Activated naive CD4-positive, alpha-beta T cell (primary cell): Measurements from ENCODE around the gene PIEZO2.
"Not testable (repeated sequence)": the region's sequence is repeated elsewhere in the genome, so short reads cannot be mapped to it uniquely, and the experiment has no call there.

Experiments used
- DNase-seq, 4 experiments: peaks; one replicate each; lab custom pipeline; 2025; lab: John Stamatoyannopoulos, UW

PIEZO2 gene

DNA sequence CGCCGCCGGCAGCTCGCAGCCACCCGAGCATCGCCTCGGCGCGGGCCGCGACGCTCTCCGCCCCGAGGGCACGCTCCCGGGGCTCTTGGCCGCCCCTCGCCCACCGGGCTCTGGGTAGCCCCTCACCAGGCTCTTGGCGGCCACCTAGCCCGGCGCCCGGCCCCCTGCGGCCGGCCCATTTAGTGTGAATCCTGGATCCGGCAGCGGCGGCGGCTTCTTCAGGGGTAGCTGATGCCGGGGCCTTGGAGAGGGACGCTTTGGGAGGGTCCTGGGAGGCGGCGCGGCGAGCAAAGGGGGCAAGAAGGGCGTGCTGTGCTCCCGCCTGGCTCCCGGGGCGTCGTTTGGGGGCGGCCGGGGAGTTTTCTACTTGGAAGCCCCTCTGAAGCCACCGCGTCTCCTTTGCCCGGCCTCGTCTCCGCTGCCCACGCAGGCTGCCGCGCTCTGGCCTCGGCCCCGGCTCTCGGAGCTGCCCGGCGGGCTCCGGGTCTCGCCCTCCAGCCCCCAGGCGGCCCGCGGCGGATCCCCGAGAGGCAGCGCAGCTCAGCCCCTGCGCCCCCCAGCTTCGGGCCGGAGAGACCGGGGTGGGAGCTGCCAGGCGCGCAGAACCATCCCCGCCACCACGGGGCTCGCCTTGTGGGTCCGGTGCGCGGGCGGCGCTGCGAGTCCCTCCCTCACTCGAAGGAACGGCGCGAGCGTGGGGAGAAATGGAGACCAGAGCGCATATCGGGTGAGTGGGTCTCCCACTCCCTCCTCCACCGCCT lies 509 bp downstream of the PIEZO2 start:
- DNase-seq = no peak

DNA sequence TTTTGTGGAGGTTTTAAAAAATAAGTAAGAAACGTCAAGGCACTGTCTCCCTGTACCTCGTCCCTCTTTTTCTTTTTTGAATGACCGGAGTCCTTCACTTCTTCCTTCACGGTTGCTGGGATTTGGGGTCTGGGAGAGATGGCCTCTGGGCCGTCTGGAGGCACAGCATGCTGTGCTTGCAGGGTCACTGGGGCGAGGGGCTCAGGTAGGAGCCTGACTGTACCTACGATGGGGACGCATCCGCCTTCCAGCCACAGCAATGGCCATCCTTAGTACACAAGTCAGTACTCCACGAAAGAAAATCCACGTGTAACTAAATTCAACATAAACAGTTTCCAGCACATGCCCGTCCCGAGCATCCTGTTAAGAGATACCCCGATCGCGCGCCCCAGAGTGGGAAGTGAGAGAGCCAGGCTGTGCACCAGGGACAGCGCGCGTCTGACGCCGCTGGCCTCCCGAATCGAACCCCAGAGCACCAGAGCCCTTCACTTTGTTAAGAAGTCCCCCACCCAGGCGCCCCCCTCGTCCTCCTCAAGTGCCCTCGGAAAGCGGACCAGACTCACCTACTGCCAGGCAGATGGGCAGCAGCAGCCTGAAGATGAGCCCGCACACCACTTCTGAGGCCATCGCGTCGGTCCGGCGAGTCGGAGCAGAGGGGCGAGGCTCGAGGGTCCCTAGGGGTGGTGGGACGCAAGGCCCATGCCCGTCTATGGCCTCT lies 1.2 kb downstream of the PIEZO2 start:
- DNase-seq = no peak

DNA sequence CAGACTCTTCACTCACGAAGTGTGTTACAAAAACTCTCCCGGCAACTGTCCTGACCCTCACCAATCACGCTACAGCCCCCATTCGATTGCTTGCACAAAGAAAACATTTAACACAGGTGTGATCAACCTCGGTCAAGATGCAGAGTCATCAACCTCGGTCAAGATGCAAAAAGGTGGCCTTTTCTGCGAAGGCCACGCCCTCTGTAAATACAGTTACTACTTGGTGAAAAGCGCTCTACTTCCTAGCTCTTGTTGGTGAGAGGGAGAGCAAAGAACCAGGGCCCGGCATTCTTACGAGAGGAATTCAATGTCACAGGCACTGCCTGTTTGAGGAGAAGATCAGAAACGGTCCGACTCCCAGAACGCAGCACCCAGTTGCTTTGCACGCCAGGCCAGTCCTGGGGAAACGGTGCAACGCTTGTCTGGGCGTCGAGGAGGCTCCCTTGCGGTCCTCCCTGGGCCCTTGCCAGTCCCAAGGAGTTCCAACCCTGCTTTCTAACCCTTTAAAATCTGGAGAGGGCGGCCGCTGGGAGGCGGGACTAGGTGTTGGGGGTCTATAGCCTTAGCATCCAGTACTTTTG lies 1.9 kb downstream of the PIEZO2 start:
- DNase-seq = no peak

DNA sequence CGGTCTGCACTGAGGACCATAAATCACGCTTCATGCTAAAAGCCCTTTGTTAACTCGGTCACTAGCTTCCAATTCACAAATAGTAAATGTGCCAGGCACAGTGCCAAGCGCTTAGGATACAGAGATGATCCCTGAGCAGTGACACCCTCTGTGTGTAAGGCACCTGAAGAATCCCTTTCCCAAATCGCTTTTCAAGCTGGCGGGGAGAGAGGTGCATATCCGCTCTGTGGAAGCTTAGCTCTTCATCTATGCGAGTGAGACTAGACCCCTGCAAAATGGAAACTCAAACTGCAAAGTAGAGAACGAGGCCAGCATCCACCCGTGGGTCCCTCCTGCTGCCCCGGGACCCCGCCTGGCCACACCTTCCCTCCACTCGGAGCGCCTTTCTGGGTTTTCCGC lies 2.4 kb downstream of the PIEZO2 start:
- DNase-seq = no peak

DNA sequence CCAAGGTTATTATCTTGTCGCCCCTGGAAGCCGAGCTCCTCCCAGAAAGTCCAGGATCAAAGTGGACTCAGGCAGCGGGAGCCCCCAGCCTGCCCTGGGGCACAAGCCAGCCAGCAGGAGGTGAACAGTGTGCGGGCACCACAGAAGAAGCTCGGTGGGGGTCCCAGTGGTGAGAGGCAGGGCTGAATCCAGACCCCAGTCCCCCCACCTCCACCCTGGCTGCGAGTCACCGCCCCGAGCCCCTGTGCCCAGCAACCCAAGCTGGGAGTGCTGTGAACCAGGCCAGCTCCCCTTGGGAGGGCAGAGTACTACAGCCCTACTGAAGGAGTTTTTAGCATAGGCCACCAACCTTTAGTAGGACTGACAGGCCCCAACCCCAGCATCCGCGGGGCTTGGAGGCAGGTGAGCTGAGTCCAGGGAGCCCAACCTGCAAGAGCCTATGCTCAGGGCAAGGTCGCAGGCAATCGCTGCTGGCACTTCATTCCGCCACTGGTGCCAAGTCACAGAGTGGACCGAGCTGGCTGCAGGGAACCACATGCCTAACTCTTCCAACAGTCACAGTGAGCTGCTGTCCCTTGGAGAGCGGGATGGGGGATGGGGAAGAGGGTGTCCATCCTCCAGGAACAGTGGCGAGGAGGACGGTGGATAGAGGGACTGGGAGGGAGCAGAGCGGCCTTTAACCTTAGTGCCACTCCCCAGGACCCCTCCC lies 3.0 kb downstream of the PIEZO2 start:
- DNase-seq = no peak

DNA sequence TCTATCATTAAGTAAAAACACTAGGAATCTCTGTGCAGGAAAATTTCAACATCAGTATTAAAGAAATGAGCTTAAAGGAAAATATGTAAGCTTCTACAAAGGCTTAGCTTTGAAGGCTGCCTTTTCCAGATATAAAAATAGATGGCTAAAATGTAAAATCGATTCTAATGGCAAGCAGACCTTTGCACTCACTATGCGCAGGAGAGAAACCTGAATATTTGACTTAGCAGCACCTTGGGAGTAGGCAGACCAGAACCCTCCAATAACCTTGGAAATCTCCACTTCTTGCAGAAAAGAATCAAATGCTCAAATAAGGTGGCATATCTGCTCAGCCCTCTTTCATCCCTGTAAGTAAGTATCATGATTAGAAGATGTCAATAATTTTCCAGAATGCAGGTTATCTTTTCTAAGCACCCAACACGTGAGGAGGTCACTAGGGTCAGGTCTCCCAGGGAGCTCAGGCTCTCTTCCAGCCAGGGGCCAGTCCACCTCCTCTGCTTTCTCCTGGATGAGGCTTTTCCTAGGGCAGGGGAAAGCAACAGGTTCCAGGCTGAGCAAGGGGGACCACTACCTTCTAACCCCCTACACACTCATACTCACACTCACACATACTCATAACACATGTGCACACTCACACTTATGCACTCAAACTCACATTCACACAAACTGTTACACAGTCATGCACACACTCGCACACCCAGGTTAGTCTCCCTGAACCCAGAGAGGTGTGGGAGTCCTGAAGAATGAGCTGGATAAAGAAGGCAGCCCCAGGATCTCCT lies 3.8 kb downstream of the PIEZO2 start:
- DNase-seq = no peak

DNA sequence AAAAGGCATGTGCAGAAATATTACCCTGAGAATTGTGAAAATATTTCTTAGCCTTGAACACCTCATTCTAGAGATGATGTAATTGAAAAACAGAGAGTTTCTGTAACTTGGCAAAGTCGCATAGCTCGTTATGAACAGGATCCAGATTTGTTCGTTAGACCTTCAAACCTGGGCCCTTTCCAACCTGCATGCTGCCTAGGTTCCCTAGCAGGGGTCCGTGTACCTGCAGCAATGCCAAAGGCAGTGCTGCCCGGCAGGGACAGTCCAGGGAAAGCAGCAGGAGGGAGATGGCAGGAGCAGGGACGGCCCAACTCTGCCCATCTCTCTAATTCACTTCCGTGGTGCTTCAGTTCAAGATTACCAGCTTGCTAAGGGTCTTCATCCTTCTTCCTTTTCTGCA lies 12.0 kb downstream of the PIEZO2 start:
- DNase-seq = no peak

DNA sequence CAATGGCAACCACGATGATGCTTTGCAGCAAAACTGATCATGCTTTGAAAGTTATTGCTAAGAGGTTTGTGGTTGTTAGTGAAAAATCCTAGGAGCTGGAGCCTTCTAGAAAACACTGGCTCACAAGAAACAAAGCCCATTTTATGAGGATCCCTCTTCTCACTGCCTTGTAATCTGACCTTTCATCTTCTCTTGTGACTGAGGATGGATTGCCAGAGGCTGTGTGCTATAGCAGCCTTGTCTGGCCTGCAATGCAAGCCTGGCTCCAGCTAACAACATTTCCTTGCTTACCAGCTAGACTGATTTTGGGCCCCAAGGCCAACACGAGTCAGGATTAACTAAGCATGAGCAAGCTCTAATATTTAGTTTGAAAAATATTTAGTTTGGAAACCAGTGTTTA lies 13.1 kb downstream of the PIEZO2 start:
- DNase-seq = no peak

DNA sequence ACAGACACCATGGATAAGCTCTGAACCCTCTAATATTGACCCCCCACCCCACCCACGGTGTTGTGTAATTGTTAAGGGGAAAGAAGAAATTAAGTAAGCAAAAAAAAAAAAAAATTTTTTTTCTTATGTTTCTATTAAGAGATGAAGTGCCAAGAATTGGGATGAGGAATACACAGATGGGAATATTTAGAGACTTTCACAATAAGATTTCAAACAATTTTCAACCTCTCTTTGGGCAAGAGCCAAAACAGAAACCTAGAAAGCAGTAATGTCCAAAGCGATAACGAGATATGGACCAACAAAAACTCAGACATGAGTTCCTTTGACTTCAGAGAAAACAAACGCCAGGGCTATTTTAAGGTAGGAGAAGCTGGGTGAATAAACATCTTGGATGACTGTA lies 14.4 kb downstream of the PIEZO2 start:
- DNase-seq = no peak

DNA sequence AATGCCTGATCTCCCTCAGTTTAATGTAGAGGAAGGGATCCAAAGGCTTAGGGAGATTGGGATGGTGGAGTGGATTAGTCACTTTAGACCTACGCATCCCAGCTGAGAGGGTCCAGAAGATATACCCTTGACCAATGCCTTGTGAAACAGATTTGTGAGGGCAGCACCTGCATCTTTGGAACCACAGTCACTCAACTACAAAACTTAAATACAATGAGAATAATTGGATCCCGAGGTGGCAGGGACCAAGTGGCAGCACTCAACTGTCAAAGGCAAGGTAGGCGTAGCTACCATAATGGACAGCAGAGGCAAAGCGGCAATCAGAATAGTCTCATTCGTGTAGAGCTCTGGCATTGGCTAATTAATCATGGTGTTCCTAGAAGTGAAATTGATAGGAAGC lies 20.3 kb downstream of the PIEZO2 start:
- DNase-seq = not testable (repeated sequence)

DNA sequence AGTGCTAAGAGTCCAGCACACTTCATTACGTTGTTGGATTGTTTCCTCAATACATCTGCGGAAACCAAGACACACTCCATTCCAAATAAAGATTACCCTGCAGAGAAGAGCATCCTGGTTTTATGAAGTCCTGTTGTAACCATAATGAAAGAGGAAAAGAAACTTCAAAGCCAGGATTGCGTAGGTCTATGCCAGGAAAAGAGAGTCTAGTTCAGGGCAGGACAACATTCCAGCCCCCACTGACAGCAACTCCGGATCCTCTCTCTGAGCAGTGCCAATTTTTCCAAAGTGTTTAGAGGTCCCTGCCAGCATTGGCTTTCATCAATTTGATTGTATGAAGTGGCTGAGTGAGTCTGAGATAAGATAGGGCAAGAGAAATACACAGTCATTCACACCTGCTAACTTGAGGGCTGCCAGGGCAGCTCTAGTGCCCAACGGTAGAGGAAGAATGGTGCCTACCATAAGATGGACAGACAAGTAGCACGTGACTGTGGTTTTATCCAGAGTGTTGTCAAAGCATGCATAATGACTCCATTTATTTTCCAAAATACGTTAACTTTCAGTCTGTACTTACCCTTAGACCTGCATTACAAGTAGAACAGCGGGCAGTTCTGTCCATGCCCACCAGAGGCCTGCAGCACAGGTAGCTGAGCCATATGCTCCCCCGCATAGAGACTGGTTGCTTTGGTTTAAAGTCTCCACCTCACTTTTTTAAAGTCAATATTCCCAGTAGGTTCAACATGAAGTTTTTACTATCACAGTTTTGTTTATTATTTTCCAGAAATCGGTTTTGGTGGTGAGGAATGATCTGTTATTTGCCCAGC lies 23.7 kb downstream of the PIEZO2 start:
- no peak for DNase-seq

DNA sequence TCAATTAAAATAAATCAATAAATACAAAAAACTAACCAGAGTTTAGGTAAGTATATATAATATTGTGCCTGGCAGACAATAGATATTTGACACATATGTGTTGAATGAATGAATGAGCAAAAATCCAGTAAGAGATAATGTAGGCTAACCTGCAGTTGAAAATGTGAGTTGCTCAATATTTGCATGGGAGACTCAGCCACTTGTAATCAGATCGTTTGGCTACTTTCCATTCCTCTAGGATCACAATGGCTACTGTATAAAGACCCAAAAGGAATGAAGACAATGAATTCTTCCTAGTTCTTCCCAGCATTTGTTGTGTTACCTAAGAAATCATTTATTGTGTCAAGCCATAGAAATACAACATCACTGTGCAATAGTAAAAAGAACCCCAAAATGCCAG lies 25.3 kb downstream of the PIEZO2 start:
- DNase-seq = no peak

DNA sequence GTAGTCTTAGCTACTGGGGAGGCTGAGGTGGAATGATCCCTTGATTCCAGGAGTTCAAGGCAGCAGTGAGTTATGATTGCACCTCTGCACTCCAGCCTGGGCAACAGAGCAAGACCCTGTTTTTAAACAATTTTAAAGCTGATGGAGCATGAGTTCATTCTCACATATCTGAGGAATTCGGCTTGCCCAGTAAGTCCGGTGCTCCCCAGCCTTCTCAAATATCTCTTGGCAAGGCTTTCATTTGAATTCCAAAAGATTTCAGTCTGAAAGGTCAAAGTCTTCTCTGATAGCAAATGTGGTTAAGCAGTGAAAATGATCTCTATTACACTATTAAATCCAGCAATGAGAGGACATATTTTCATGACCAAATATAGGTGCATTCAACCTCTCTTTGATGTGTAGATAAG lies 27.9 kb downstream of the PIEZO2 start:
- DNase-seq = no peak

DNA sequence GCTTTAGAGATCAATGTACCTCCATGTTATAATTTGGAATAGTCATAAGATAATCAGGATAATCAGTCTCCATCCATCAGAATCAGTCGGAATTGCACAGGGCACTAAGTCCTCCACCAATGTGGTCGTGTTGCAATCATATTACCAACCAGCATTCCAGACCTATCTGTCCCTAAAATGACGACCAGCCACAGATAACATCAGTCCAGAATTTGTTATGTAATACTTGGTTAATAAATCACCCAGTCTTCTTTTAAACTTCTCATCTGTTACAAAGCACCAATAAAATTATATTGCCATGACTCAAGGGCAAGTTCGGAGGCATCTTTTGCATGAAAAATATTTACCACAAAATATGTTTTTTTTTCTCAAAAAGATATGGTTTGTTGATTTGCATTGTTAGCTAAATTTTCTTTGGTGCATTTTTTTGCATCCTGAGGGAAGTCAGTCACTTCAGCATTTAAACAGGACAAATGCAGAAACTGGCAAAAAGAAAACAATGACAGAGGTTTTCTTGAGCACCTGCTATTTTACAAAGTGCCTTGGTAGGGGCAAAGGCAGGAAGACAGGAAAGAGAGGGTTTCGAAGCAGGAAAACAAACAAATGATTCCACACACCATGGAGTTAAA lies 29.3 kb downstream of the PIEZO2 start:
- DNase-seq = no peak

DNA sequence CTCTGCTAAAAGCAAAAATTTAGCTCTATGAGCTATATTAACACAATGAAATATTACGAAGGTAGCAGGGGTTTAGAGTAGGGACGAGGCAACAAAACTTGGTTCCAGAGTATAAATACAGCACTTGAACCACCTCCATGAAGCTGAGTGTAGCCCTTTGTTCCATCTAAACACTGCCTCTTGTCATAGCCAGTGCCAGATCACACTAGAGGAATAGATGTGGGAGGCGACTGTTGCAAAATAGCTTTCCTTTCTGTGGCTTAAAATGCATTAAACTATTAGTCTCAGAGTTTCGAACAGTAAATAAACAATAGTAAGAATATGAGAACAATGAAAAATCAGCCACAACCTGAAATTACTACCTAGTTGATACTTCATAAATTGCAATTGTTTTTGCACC lies 29.8 kb downstream of the PIEZO2 start:
- no peak for DNase-seq

DNA sequence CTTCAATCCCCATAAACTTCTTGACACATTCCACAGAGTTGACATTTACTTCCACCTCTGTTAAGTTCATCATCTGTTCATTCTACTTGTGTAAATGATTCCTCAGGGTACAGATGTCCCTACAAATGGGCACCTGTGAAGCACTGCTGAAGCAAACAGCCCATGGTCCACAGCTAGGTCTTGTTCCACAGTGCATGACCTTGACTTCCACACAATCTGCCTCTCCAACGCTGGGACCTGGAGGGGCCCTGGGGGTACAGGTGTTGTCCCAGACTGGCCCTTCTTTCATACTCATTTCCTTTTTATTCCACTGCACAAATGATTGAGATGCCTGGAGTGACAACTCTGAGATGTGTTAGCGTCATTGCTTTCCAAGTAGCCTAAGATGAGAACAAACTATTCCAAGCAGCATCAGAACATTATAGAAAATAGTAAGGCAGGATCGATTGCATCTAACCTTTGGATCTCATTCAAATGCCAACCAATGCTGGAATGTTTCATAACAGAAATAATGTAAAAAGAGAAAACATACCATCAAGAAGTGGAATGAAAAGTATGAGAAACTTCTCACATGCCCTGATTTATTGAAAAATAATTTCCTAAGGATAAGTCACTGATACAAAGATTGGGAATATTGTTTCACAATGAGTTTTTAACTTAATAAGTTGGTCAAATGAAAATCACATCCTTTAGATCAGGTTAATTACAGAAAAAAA lies 31.2 kb downstream of the PIEZO2 start:
- DNase-seq = no peak

DNA sequence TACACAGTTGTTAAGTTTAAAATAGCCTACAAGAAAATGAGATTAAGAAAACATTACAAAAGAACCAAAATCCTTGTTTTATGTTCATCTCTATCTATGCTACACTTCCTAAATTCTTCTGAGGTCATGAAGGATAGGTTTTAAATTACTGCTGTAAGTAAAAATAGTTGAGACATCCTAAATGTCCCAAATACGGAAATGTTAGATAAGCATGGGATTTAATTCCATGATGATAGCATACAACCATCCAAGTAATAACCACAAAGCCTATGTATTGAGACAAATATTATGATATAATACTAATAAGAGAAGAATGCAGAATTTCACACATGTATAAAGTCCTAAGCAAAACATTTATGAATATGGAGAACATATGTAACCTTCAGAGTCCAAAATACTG lies 34.1 kb downstream of the PIEZO2 start:
- no peak for DNase-seq

DNA sequence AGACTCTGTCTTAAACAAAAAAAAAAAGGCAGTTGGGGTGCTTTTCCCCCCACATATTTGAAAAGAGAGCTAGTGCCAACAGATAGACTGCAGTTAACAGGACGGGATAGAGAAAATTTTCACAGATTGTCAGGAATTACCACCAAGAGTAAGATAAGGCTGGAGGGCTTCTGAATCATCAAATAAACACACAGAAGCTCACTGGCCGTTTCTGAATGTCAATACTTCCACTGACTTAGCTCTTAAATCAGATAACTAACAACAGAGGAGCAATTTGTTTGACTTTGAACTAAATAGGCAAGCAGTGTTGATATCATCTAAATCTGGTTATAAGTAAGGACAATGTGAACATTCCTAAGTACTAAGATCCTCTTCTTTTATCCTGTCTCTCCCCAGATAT lies 34.7 kb downstream of the PIEZO2 start:
- no peak for DNase-seq

DNA sequence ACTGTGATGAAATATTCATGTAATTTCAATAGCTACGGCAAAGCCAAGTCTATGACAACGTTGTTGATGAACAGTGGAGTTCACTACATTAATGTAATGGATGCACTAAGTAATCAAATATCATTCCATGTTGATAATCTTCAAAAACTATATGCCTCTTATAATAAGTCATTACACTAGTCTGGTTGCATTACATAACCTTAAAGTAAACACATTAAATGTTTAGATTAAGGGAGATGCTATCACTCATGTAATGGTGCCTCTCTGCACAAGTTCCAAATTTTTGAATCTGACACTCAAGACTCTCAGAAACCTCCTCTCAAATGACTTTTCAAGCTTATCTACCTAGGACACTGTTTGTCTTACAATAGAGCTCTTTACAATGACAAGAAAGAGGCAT lies 35.4 kb downstream of the PIEZO2 start:
- no peak for DNase-seq

DNA sequence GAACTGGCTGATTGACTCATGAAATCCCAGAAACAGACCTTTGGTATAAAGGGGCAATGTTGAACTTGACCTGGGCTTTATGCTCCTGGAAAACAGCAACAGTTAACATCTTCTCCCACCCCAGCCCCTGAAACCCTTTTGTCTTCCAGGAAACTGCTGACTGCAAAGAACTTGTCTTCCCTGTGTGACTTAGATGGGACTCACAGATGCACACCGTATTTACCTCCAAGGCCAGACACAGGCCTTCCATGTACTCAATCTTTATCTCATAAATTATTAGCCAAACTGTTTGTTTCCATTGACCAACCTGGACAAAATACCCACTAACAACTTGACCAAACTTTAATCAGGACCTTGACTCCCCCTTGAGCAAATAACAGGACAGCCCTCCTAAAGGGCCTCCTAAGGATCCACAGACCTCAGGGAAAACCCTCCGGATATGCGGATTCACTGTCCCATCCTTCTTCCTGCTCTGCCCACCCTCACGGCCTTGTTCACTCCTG lies 36.3 kb downstream of the PIEZO2 start:
- no peak for DNase-seq
